Mesendoderm (in vitro differentiated cells): ENCODE measurements around the gene GAPT. TPM values are rescaled to one million over a fixed set of nuclear protein-coding genes. Genes with fewer than 3 reads are reported as not detected.

Experiments
- small RNA-seq: library from polyadenylated mRNA; stranded (forward); fragments of <200 nt; extraction: miRNeasy Mini kit (QIAGEN cat#:217004); gene quantifications from one replicate; pipeline ENCODE3, GENCODE V24; 2013; ENCODE audit not compliant: insufficient read depth

Gene GAPT

Small RNA genes within 50 kb of the gene (small RNA-seq; reads per million reads assigned to genes)
- not detected for gene MIR548AE2
